HEK293 (cell line): ENCODE results near the gene CATSPERZ.
A peak's percentile ranks its signal among the peaks of the same experiment; 100 is the strongest.

Experiments used
- MEIS1 ChIP-seq: sonication (generic); formaldehyde crosslinking; IDR thresholded peaks from 2 replicates; pipeline ENCODE4 v1.8.1; 2022; ENCODE audit warnings: missing genetic modification reagents, mild to moderate bottlenecking, borderline replicate concordance
- REPIN1 ChIP-seq: fragments of 450-650 bp; formaldehyde crosslinking; IDR thresholded peaks from 2 replicates; pipeline ENCODE4 v1.5.1; 2017; ENCODE audit warnings: missing biosample characterization, missing genetic modification characterization, low read depth
- WT1 ChIP-seq: fragments of 450-650 bp; formaldehyde crosslinking; IDR thresholded peaks from 2 replicates; pipeline ENCODE4 v1.5.1; 2016; ENCODE audit warnings: missing biosample characterization, missing genetic modification characterization
- ZBTB8A ChIP-seq: fragments of 450-650 bp; formaldehyde crosslinking; IDR thresholded peaks from 2 replicates; pipeline ENCODE4 v1.5.1; 2016; ENCODE audit warnings: missing biosample characterization, missing genetic modification characterization
- ZNF10 ChIP-seq: fragments of 450-650 bp; formaldehyde crosslinking; IDR thresholded peaks from 2 replicates; pipeline ENCODE4 v1.5.1; 2017; ENCODE audit warnings: missing biosample characterization, missing genetic modification characterization
- ZNF169 ChIP-seq: fragments of 450-650 bp; formaldehyde crosslinking; IDR thresholded peaks from 2 replicates; pipeline ENCODE4 v1.5.1; 2016; ENCODE audit warnings: missing biosample characterization, missing genetic modification characterization
- ZNF175 ChIP-seq: fragments of 450-650 bp; formaldehyde crosslinking; IDR thresholded peaks from 2 replicates; pipeline ENCODE4 v1.5.1; 2016; ENCODE audit warnings: missing biosample characterization, missing genetic modification characterization
- ZNF2 ChIP-seq: fragments of 450-650 bp; formaldehyde crosslinking; IDR thresholded peaks from 2 replicates; pipeline ENCODE4 v1.5.1; 2016; ENCODE audit warnings: missing biosample characterization, missing genetic modification characterization
- ZNF324 ChIP-seq: fragments of 450-650 bp; formaldehyde crosslinking; IDR thresholded peaks from 2 replicates; pipeline ENCODE4 v1.5.1; 2016; ENCODE audit warnings: missing biosample characterization, missing genetic modification characterization
- ZNF335 ChIP-seq: fragments of 450-650 bp; formaldehyde crosslinking; conservative IDR thresholded peaks from 2 replicates; pipeline ENCODE4 v1.5.1; 2016; ENCODE audit warnings: missing biosample characterization, missing genetic modification characterization
- ZNF341 ChIP-seq: fragments of 450-650 bp; formaldehyde crosslinking; IDR thresholded peaks from 2 replicates; pipeline ENCODE4; 2016; ENCODE audit warnings: low read depth, missing biosample characterization, missing genetic modification characterization
- ZNF366 ChIP-seq: fragments of 450-650 bp; formaldehyde crosslinking; conservative IDR thresholded peaks from 2 replicates; pipeline ENCODE4 v1.5.1; 2016; ENCODE audit warnings: missing biosample characterization, missing genetic modification characterization
- ZNF391 ChIP-seq: fragments of 450-650 bp; formaldehyde crosslinking; IDR thresholded peaks from 2 replicates; pipeline ENCODE4 v1.5.1; 2016; ENCODE audit warnings: low read depth, missing biosample characterization, missing genetic modification characterization, borderline replicate concordance
- ZNF423 ChIP-seq: fragments of 450-650 bp; formaldehyde crosslinking; IDR thresholded peaks from 2 replicates; pipeline ENCODE4 v1.5.1; 2016; ENCODE audit warnings: missing biosample characterization, missing genetic modification characterization
- ZNF501 ChIP-seq: fragments of 450-650 bp; formaldehyde crosslinking; IDR thresholded peaks from 2 replicates; pipeline ENCODE4 v1.5.1; 2016; ENCODE audit warnings: missing biosample characterization, missing genetic modification characterization
- ZNF585B ChIP-seq: fragments of 450-650 bp; formaldehyde crosslinking; IDR thresholded peaks from 2 replicates; pipeline ENCODE4 v1.5.1; 2016; ENCODE audit warnings: missing biosample characterization, missing genetic modification characterization
- ZNF677 ChIP-seq: fragments of 450-650 bp; IDR thresholded peaks from 2 replicates; pipeline ENCODE4 v1.5.0; 2018; ENCODE audit warnings: missing biosample characterization, mild to moderate bottlenecking, missing genetic modification characterization, moderate library complexity
- ZNF777 ChIP-seq: fragments of 450-650 bp; formaldehyde crosslinking; IDR thresholded peaks from 2 replicates; pipeline ENCODE4 v1.5.1; 2017; ENCODE audit warnings: missing biosample characterization, missing genetic modification characterization, borderline replicate concordance
- ZXDB ChIP-seq: fragments of 450-650 bp; formaldehyde crosslinking; IDR thresholded peaks from 2 replicates; pipeline ENCODE4 v1.5.1; 2016; ENCODE audit warnings: missing biosample characterization, missing genetic modification characterization
- TF ChIP-seq, protein P1 (sequence below): fragments of 450-650 bp; formaldehyde crosslinking; IDR thresholded peaks from 2 replicates; pipeline ENCODE4 v1.5.1; 2016; ENCODE audit warnings: missing biosample characterization, missing genetic modification characterization
- TF ChIP-seq, protein P2 (sequence below): fragments of 450-650 bp; formaldehyde crosslinking; IDR thresholded peaks from 2 replicates; pipeline ENCODE4 v1.5.1; 2016; ENCODE audit warnings: missing biosample characterization, missing genetic modification characterization
- TF ChIP-seq, protein P3 (sequence below): fragments of 450-650 bp; formaldehyde crosslinking; conservative IDR thresholded peaks from 2 replicates; pipeline ENCODE4 v1.5.1; 2016; ENCODE audit warnings: low read depth, missing biosample characterization, missing genetic modification characterization
- TF ChIP-seq, protein P4 (sequence below): fragments of 450-650 bp; formaldehyde crosslinking; IDR thresholded peaks from 2 replicates; pipeline ENCODE4 v1.5.1; 2016; ENCODE audit warnings: missing biosample characterization, missing genetic modification characterization
- TF ChIP-seq, protein P5 (sequence below): fragments of 450-650 bp; formaldehyde crosslinking; IDR thresholded peaks from 2 replicates; pipeline ENCODE4 v1.5.1; 2017; ENCODE audit warnings: missing biosample characterization, mild to moderate bottlenecking, missing genetic modification characterization, moderate library complexity
- TF ChIP-seq, protein P6 (sequence below): fragments of 450-650 bp; formaldehyde crosslinking; IDR thresholded peaks from 2 replicates; pipeline ENCODE4 v1.5.1; 2016; ENCODE audit warnings: missing biosample characterization, missing genetic modification characterization
- TF ChIP-seq, protein P7 (sequence below): IDR thresholded peaks from 2 replicates; pipeline ENCODE4 v1.6.1; 2011; ENCODE audit warnings: mild to moderate bottlenecking, low read depth, low read length, borderline replicate concordance
- TF ChIP-seq, protein P8 (sequence below): fragments of 450-650 bp; formaldehyde crosslinking; IDR thresholded peaks from 2 replicates; pipeline ENCODE4 v1.5.1; 2017; ENCODE audit warnings: missing biosample characterization, missing genetic modification characterization

CATSPERZ gene

DNA sequence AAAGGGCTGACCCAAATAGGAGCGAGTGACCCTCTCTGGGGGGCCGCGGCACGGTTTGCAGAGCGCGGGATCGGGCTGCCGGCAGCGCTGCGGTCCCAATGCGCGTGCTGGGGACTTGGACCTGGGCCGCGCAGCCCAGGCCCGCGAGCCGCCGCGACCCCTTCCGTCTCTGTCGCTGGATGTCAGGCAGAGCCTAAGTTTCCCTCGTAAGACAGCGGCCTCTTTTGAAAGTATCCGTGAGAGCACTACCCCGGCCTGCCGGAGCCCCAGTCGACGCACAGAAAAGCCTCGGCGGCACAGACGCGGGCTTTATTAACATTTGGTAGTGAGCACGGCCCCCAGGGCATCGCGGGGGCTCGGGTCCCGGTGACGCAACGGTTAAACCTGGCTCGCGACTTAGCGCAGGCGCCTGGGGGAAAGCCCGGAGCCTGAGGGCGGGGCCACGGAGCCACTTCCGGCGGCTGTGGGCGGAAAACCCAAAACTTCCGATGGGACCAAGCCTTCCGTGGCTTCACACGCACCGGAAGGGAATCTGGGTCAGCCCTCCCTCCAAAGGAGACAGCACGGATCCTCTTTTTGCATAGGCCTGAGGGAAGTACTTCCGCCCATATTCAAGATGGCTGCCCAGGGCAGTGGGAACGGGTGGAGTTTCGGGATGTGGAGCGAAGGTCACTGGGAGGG, 30.5 kb upstream of the CATSPERZ start (continued):
- TF ChIP-seq ZNF677 (tag by site-specific recombination): no peak
- peak; percentile 16; the same call in 1 of the 2 replicates for TF ChIP-seq ZNF391 (tag by site-specific recombination)
- no peak for TF ChIP-seq ZNF169
- TF ChIP-seq ZNF423 (tag by site-specific recombination): no peak
- peak; percentile 43; the same call in 1 of the 2 replicates for TF ChIP-seq ZNF585B (tag by site-specific recombination)
- no peak for TF ChIP-seq WT1 (tag by site-specific recombination)
- TF ChIP-seq ZNF341: no peak
- TF ChIP-seq ZBTB8A (tag by site-specific recombination): peak; percentile 51; the same call in 1 of the 2 replicates
- TF ChIP-seq, protein P1, sequence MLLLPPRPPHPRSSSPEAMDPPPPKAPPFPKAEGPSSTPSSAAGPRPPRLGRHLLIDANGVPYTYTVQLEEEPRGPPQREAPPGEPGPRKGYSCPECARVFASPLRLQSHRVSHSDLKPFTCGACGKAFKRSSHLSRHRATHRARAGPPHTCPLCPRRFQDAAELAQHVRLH (tag by site-specific recombination): peak; percentile 97
- TF ChIP-seq, protein P2, sequence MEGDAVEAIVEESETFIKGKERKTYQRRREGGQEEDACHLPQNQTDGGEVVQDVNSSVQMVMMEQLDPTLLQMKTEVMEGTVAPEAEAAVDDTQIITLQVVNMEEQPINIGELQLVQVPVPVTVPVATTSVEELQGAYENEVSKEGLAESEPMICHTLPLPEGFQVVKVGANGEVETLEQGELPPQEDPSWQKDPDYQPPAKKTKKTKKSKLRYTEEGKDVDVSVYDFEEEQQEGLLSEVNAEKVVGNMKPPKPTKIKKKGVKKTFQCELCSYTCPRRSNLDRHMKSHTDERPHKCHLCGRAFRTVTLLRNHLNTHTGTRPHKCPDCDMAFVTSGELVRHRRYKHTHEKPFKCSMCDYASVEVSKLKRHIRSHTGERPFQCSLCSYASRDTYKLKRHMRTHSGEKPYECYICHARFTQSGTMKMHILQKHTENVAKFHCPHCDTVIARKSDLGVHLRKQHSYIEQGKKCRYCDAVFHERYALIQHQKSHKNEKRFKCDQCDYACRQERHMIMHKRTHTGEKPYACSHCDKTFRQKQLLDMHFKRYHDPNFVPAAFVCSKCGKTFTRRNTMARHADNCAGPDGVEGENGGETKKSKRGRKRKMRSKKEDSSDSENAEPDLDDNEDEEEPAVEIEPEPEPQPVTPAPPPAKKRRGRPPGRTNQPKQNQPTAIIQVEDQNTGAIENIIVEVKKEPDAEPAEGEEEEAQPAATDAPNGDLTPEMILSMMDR: 0 out of 2 replicates have a peak, but pooled peaks have one; percentile 25
- TF ChIP-seq REPIN1: no peak
- TF ChIP-seq, protein P3, sequence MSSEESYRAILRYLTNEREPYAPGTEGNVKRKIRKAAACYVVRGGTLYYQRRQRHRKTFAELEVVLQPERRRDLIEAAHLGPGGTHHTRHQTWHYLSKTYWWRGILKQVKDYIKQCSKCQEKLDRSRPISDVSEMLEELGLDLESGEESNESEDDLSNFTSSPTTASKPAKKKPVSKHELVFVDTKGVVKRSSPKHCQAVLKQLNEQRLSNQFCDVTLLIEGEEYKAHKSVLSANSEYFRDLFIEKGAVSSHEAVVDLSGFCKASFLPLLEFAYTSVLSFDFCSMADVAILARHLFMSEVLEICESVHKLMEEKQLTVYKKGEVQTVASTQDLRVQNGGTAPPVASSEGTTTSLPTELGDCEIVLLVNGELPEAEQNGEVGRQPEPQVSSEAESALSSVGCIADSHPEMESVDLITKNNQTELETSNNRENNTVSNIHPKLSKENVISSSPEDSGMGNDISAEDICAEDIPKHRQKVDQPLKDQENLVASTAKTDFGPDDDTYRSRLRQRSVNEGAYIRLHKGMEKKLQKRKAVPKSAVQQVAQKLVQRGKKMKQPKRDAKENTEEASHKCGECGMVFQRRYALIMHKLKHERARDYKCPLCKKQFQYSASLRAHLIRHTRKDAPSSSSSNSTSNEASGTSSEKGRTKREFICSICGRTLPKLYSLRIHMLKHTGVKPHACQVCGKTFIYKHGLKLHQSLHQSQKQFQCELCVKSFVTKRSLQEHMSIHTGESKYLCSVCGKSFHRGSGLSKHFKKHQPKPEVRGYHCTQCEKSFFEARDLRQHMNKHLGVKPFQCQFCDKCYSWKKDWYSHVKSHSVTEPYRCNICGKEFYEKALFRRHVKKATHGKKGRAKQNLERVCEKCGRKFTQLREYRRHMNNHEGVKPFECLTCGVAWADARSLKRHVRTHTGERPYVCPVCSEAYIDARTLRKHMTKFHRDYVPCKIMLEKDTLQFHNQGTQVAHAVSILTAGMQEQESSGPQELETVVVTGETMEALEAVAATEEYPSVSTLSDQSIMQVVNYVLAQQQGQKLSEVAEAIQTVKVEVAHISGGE (tag by site-specific recombination): peak; percentile 98
- TF ChIP-seq, protein P4, sequence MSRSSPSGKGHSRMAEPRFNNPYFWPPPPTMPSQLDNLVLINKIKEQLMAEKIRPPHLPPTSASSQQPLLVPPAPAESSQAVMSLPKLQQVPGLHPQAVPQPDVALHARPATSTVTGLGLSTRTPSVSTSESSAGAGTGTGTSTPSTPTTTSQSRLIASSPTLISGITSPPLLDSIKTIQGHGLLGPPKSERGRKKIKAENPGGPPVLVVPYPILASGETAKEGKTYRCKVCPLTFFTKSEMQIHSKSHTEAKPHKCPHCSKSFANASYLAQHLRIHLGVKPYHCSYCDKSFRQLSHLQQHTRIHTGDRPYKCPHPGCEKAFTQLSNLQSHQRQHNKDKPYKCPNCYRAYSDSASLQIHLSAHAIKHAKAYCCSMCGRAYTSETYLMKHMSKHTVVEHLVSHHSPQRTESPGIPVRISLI: 0 out of 2 replicates have a peak, but pooled peaks have one; percentile 62
- TF ChIP-seq ZNF2: no peak
- TF ChIP-seq ZXDB (tag by site-specific recombination): peak; percentile 96
- TF ChIP-seq, protein P5, sequence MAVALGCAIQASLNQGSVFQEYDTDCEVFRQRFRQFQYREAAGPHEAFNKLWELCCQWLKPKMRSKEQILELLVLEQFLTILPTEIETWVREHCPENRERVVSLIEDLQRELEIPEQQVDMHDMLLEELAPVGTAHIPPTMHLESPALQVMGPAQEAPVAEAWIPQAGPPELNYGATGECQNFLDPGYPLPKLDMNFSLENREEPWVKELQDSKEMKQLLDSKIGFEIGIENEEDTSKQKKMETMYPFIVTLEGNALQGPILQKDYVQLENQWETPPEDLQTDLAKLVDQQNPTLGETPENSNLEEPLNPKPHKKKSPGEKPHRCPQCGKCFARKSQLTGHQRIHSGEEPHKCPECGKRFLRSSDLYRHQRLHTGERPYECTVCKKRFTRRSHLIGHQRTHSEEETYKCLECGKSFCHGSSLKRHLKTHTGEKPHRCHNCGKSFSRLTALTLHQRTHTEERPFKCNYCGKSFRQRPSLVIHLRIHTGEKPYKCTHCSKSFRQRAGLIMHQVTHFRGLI (tag by site-specific recombination): no peak
- no peak for TF ChIP-seq MEIS1 (CRISPR knock-in tag)
- TF ChIP-seq, protein P6, sequence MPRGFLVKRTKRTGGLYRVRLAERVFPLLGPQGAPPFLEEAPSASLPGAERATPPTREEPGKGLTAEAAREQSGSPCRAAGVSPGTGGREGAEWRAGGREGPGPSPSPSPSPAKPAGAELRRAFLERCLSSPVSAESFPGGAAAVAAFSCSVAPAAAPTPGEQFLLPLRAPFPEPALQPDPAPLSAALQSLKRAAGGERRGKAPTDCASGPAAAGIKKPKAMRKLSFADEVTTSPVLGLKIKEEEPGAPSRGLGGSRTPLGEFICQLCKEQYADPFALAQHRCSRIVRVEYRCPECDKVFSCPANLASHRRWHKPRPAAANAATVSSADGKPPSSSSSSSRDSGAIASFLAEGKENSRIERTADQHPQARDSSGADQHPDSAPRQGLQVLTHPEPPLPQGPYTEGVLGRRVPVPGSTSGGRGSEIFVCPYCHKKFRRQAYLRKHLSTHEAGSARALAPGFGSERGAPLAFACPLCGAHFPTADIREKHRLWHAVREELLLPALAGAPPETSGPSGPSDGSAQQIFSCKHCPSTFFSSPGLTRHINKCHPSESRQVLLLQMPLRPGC (tag by site-specific recombination): no peak
- TF ChIP-seq ZNF501 (tag by site-specific recombination): no peak; the same call in 1 of the 2 replicates
- peak; percentile 18; the same call in 1 of the 2 replicates for TF ChIP-seq ZNF366
- TF ChIP-seq, protein P7, sequence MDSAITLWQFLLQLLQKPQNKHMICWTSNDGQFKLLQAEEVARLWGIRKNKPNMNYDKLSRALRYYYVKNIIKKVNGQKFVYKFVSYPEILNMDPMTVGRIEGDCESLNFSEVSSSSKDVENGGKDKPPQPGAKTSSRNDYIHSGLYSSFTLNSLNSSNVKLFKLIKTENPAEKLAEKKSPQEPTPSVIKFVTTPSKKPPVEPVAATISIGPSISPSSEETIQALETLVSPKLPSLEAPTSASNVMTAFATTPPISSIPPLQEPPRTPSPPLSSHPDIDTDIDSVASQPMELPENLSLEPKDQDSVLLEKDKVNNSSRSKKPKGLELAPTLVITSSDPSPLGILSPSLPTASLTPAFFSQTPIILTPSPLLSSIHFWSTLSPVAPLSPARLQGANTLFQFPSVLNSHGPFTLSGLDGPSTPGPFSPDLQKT: peak; percentile 73; the same call in 1 of the 2 replicates
- TF ChIP-seq ZNF324: 0 out of 2 replicates have a peak, but pooled peaks have one; percentile 27
- TF ChIP-seq ZNF10 (tag by site-specific recombination): no peak; the same call in 1 of the 2 replicates
- TF ChIP-seq ZNF175 (tag by site-specific recombination): no peak
- peak; percentile 79 for TF ChIP-seq ZNF335 (tag by site-specific recombination)
- TF ChIP-seq, protein P8, sequence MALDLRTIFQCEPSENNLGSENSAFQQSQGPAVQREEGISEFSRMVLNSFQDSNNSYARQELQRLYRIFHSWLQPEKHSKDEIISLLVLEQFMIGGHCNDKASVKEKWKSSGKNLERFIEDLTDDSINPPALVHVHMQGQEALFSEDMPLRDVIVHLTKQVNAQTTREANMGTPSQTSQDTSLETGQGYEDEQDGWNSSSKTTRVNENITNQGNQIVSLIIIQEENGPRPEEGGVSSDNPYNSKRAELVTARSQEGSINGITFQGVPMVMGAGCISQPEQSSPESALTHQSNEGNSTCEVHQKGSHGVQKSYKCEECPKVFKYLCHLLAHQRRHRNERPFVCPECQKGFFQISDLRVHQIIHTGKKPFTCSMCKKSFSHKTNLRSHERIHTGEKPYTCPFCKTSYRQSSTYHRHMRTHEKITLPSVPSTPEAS (tag by site-specific recombination): peak; percentile 86
- no peak for TF ChIP-seq ZNF777 (tag by site-specific recombination)
